Left renal pelvis (tissue), 4 donors: ENCODE data around the gene TP63. TPM values are rescaled to one million over a fixed set of nuclear protein-coding genes. Genes with fewer than 3 reads are reported as not detected.

Experiments used
- DNase-seq, 4 donors: peaks; one replicate each; pipeline ENCODE4 v3.0.0-alpha.2; 2013; ENCODE audit warnings: low read depth in 4 of 4, low spot score in 3 of 4
- polyA plus RNA-seq, 4 donors: library from polyadenylated mRNA; unstranded; fragments of 120-200 nt; gene quantifications; one replicate each; pipeline ENCODE4 v1.2.1, GENCODE V29; 2013; ENCODE audit not compliant: insufficient read length in 4 of 4

Gene TP63
- polyA plus RNA-seq, 4 donors: 0.60 to 4.0 (median 2.0) TPM

GRCh38 chr3:189842681-189843602 is 211.8 kb downstream of the TP63 start:
- DNase-seq: no peak

GRCh38 chr3:189845069-189845468 is 213.9 kb downstream of the TP63 start:
- DNase-seq: no peak

- DNase-seq: no peak
These were observed 217.3 kb downstream of the TP63 start for GRCh38 chr3:189848395-189849040.

GRCh38 chr3:189849262-189849661 is 218.1 kb downstream of the TP63 start:
- DNase-seq: no peak

DNA sequence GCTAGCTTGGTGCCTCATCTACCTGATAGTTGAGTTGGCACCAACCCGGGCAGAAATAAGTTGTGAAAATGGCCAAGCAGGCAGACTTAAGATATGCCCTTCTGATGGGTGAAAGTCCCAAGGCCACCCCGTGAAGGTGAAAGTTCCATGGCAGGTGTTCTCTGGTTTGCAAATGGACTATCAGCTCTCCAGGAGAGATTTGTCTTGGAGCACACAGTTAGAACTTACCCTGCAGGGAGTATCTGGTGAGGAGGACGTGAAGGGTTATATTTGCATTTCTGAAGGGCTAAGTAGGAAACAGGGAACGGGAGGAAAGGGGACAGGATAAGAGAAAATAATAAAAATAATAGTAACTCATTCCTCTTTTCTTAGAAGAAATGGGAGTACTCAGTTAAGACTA is 220.5 kb downstream of the TP63 start:
- DNase-seq: no peak

DNA sequence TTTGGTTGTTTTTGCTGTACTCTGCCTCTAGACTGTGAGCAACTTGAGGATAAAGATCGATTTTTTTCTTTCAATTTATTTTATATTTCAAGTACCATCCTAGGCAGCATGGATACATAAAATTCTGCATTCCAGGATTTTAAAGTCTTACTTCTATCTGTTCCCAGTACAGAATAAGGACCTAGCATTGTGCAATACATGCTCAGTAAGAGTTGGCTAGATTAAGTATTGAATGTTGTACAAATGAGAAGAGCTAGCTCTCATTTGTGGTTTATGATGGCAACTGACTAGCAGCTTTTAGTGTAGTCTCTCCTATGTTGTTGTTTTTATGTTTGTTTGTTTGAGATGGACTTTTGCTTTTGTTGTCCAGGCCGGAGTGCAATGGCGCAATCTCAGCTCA is 222.7 kb downstream of the TP63 start:
- DNase-seq: no peak

GRCh38 chr3:189860296-189860695 is 229.1 kb downstream of the TP63 start:
- no peak for DNase-seq

DNA sequence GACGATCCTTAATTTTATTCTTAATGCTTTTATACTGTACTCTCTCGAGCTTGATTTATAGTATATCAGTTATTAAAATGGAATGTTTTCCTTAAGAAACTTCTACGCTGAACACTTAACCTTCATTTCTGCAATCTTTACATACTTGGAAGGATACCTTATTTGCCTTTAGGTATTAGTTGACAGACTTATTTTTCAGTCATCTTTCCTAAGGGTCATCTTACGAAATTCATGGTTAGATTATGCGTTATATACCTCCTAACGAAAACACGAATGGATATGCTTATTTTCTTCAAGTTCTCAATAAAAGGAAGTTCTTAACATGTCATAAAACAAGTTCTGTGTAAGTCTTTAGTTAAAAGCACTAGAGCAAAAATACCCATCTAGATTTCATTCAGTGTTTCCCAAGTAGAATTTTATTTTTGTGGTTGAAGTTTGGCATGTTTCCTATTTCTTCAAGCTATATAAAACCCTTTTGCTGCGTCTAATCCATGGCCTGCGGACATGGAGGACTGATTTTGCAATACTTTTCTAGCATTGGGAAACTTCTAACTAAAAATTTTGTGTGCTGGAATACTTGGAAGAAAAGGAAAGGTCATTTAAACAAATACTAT is 231.3 kb downstream of the TP63 start:
- DNase-seq: no peak

DNA sequence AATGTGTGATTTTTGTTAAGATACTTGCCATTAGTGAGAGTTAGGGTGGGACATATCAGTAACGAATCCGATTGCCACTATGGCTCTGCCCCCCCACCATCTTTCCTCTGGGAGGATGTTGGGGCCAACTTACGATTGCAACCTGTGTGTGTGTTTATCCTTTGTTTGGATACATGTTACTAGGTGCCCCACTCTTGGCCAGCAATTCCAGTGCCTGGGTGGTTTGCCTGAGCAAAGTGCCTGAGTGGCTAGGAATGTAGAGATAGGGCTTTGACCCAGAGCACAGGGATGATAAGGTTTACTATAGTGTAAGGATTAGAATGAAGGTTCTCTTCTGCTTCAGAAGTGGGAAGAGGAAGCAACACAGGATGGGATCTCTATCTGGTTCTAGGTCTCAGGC is 231.8 kb downstream of the TP63 start:
- DNase-seq: no peak

DNA sequence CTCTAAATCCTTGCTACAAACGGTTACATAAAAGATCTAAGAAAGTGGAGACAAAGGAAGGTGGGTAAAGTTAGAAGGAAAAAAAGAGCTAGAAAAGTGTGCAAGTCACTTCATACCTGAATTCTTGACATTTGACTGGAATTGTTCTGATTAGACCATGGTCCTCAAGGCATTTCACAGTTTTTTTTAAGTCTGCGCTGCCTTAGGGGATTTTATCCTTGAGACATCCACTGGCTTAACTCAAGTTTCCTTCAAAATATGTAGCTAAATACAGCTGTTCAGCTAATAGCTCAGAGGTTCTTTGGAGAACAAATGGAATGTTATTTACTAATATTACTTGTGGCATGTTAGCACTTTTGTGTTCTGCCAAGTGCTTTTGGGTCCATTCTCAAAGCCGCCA is 236.9 kb downstream of the TP63 start:
- DNase-seq: no peak

DNA sequence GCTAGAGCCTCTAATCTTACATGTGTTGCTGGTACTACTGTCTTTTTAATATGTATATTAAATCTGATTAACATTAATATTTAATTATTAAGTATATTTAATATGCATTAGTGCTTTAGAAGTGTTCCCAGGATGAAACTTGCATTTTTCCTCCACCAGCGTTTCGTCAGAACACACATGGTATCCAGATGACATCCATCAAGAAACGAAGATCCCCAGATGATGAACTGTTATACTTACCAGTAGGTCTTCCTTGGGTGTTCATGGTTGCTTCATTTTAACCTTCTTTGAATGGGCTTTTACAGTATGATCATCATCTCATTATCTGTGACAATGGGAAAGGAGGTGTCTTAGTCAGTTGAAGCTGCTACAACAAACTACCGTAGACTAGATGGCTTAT is 238.0 kb downstream of the TP63 start:
- no peak for DNase-seq

GRCh38 chr3:189871418-189871817 is 240.2 kb downstream of the TP63 start:
- no peak for DNase-seq

DNA sequence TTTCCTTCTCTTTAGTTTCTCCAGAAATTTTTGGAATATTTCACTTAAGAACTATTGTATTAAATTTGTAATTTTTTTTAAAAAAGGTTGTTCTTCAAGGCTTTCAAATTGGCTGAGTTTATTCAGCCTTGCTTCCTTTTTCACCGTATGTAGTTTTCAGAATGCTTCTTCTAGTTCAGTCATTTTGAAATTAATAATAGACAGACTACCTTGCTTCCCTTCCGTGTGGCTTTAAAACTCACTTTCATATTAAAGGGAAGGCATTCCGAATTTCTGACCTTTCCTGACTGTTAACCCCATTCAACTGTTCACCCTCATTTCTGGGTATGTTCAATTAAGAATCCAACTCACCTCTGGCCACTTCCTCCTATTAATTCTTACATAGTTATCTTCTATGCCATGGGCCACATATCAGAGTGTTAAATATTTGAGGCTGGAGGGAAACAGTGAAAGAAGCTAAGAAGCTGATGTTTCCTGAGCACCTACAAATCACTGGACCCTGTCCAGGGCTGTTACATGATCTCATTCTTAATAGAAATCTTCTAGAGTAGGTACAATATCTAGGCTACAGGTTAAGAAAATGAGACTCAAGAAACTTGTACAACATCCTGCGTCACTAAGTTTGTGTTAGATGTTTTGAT is 252.0 kb downstream of the TP63 start:
- DNase-seq: no peak

DNA sequence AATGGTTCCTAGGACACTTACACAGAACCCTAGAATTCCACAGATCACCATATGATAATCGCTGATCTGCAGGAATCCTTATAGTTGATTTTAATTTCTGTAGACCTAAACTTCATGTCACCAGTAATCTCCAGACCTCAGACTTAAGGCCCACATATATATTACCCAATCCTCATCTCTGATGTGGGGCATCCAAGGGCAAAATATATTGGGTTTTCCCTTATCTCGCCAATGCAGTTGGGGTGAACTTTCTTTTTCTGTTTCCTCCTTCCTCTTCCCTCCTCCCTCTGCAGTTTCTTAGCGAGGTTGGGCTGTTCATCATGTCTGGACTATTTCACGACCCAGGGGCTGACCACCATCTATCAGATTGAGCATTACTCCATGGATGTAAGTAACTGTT is 259.3 kb downstream of the TP63 start:
- no peak for DNase-seq

- no peak for DNase-seq
These were observed 265.3 kb downstream of the TP63 start for GRCh38 chr3:189896533-189896932.

DNA sequence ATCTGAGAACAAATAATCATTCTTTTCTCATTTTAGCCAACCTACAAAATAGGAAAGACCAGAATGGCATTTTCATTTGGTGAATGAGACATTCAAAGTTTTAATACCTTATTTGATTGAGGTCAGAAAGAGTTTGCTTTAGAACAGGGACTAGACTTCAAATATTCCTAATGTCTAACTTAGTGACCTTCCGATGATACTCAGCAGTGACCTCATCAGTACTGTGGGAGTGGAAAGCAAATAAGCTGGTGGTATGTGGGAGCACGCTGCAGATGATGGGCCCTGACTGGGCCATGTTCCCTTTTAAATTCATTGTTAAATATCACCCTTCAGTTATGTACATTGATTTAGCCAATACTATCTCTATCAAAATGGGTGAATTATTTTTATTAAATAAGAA is 266.2 kb downstream of the TP63 start:
- no peak for DNase-seq

- no peak for DNase-seq
These were observed 267.5 kb downstream of the TP63 start for GRCh38 chr3:189898559-189899153.

- no peak for DNase-seq
These were observed 268.0 kb downstream of the TP63 start for GRCh38 chr3:189899186-189899585.

GRCh38 chr3:189900578-189900977 is 269.4 kb downstream of the TP63 start:
- no peak for DNase-seq

GRCh38 chr3:189901481-189901880 is 270.3 kb downstream of the TP63 start:
- DNase-seq: no peak
